Upper lobe of right lung (tissue), 1 donor: ENCODE measurements around the gene HPS4. TPM values are rescaled to one million over a fixed set of nuclear protein-coding genes. Genes with fewer than 3 reads are reported as not detected.
A peak's percentile ranks its signal among the peaks of the same experiment; 100 is the strongest.
"Not testable (repeated sequence)": the region's sequence is repeated elsewhere in the genome, so short reads cannot be mapped to it uniquely, and the experiment has no call there.

Source experiments
- ATAC-seq: fragments of 200-7000 bp; cut with Tn5 transposase; one replicate; pipeline ENCODE4 v1.9.1; 2020; ENCODE audit warnings: mild to moderate bottlenecking, moderate library complexity
- DNase-seq: peaks from one replicate; pipeline ENCODE4 v3.0.0-alpha.2; 2020
- H3K27ac ChIP-seq: fragments of 200-600 bp; one replicate; pipeline ENCODE4 v1.8.0; 2022
- H3K27me3 ChIP-seq: fragments of 200-600 bp; one replicate; pipeline ENCODE4 v1.8.0; 2022; ENCODE audit warnings: mild to moderate bottlenecking
- H3K36me3 ChIP-seq: fragments of 200-600 bp; one replicate; pipeline ENCODE4 v1.8.0; 2022
- H3K4me1 ChIP-seq: fragments of 200-600 bp; one replicate; pipeline ENCODE4 v1.8.0; 2022
- H3K4me3 ChIP-seq: fragments of 200-600 bp; one replicate; pipeline ENCODE4 v1.8.0; 2022; ENCODE audit warnings: mild to moderate bottlenecking
- H3K9me3 ChIP-seq: fragments of 200-600 bp; one replicate; pipeline ENCODE4 v1.8.0; 2022
- CTCF ChIP-seq: fragments of 200-600 bp; IDR thresholded peaks from one replicate; pipeline ENCODE4 v1.8.0; 2022; ENCODE audit warnings: antibody characterized with exemption
- intact Hi-C: fragments of 100-400 bp; cut with DNase I; formaldehyde crosslinking; loops from one replicate; pipeline ENCODE4 v1.11.0; 2022
- total RNA-seq: library from RNA; stranded (reverse); fragmentation: NEBNext Ultra II Directional; extraction: Animal tissue kit (Norgen Biotek cat#: 25700); gene quantifications from one replicate; pipeline ENCODE4 v1.2.1, GENCODE V29; 2021
- donor health status: DM: no; HTN: yes; CAD: no; lungs with severe emphysema.

Gene HPS4
- total RNA-seq, 1 donor from 2014 or later, result 31.0 TPM

GRCh38 chr22:26409719-26410335 is 73.8 kb downstream of the HPS4 start:
- TF ChIP-seq CTCF, result no peak
- Histone ChIP-seq H3K27me3 (peaks cover 9% of the 10 kb centered on the region), H3K36me3 (no peaks in the 10 kb centered on the region), H3K27ac (no peak overlapping the region), H3K9me3 (no peaks in the 10 kb centered on the region), H3K4me1 (no peaks in the 10 kb centered on the region), H3K4me3 (no peak overlapping the region)
- intact Hi-C loops, result no loop called here
- DNase-seq (no peak), ATAC-seq (no peak)

GRCh38 chr22:26408562-26409220 is 74.9 kb downstream of the HPS4 start:
- intact Hi-C loops, ATAC-seq, H3K9me3 ChIP-seq, H3K4me1 ChIP-seq, H3K36me3 ChIP-seq, H3K27me3 ChIP-seq, H3K27ac ChIP-seq, DNase-seq, H3K4me3 ChIP-seq: not testable (repeated sequence)

GRCh38 chr22:26406118-26406517 is 77.5 kb downstream of the HPS4 start:
- Histone ChIP-seq H3K27ac (no peak overlapping the region), H3K4me1 (no peaks in the 10 kb centered on the region), H3K9me3 (no peaks in the 10 kb centered on the region), H3K4me3 (no peak overlapping the region), H3K36me3 (no peaks in the 10 kb centered on the region), H3K27me3 (peaks cover 5% of the 10 kb centered on the region)
- intact Hi-C loops, result no loop called here
- no peak for ATAC-seq
- no peak for TF ChIP-seq CTCF
- no peak for DNase-seq

GRCh38 chr22:26404851-26405421 is 78.6 kb downstream of the HPS4 start:
- peaks cover 5% of the 10 kb centered on the region for H3K27me3 ChIP-seq
- no peaks in the 10 kb centered on the region for H3K36me3 ChIP-seq
- ATAC-seq, result peak; percentile 78
- no peaks in the 10 kb centered on the region for H3K9me3 ChIP-seq
- no peak for TF ChIP-seq CTCF
- no peaks in the 10 kb centered on the region for H3K4me1 ChIP-seq
- H3K27ac ChIP-seq, result no peak overlapping the region
- DNase-seq, result no peak
- intact Hi-C loops, result no loop called here
- H3K4me3 ChIP-seq, result no peak overlapping the region

- Histone ChIP-seq H3K27me3 (peaks cover 5% of the 10 kb centered on the region), H3K4me1 (no peaks in the 10 kb centered on the region), H3K9me3 (no peaks in the 10 kb centered on the region), H3K36me3 (no peaks in the 10 kb centered on the region), H3K4me3 (no peak overlapping the region), H3K27ac (no peak overlapping the region)
- intact Hi-C loops, result no loop called here
- ATAC-seq (no peak), DNase-seq (no peak)
- no peak for TF ChIP-seq CTCF
These were observed 81.9 kb downstream of the HPS4 start for GRCh38 chr22:26401726-26402125.

Other genes with a start within 250 kb of the HPS4 start
- gene ASPHD2, start 54.5 kb downstream of the HPS4 start, total RNA-seq, result 1.2 TPM
- 14.6 TPM for gene SRRD, start 94 bp upstream of the HPS4 start, total RNA-seq
- gene TFIP11, start 28.7 kb upstream of the HPS4 start, total RNA-seq, result 33.1 TPM
- 83.1 TPM for gene TPST2, start 106.3 kb upstream of the HPS4 start, total RNA-seq
- 0.55 TPM for gene CRYBB1, start 134.2 kb upstream of the HPS4 start, total RNA-seq
- not detected for gene CRYBA4, start 138.2 kb upstream of the HPS4 start, total RNA-seq
- 6.1 TPM for gene MIAT, start 173.8 kb upstream of the HPS4 start, total RNA-seq